DMS 273 (cell line): ENCODE data around the gene NT5C1A.

Experiments
- DNase-seq: peaks from one replicate; lab custom pipeline; 2025; ENCODE audit not compliant: unreplicated experiment; lab: John Stamatoyannopoulos, UW

Gene NT5C1A

DNA sequence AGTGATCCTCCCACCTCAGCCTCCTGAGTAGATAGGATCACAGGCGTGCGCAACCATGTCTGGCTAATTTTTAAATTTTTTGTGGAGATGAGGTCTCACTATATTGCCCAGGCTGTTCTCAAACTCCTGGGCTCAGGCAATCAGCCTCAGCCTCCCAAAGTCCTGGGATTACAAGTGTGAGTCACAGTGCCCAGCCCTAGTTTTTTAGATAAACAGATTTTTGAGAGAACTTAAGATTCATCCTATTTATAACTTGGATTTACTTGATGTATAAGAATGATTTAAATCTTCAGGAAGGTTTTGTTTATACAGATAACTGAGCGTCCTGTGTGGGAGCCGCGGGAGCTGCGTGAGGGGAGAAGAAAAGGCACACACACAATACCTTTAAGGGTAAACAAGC is 58.7 kb downstream of the NT5C1A start:
- no peak for DNase-seq

DNA sequence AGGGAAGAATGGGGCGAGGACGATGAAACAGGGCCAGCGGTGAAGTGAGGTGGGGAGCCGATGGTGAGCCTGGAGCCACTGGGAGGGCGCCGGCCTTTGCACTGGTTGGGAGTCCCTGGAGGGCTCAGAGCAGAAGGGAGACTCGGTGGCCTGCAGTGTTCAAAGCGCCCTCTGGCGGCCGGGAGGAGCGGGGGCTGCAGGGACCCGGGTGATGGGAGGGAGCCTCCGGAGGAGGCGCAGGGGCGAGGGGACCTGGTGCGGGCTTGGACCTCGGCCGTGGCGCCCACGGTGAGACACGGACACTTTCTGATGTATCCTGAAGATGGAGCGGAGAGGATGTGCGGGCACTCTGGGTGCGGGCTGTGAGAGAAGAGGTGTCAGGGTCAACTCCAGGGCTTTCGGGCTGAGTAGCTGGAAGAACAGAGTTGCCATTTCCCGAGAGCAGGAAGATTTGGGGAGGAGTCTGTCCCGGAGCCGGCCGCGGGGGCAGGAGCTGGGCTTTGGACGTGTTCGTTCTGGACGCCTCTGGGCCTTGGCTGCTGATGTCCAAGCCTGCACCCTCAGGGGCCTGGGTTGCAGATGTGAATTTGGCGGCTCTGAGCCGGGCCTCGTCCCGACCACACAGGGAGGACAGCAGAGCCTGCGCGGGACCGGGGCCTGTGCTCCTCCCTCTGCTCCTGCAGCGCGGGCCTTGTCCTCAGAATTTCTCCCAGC is 62.1 kb downstream of the NT5C1A start:
- no peak for DNase-seq
